ENCODE results near the gene CTXN1.

GRCh38 chr19:7883105-7883504 is 42.8 kb downstream of the CTXN1 start:
- TF ChIP-seq CTCF (conservative IDR thresholded peaks at IDR 0.05; ENCODE audit: low read length) (no peak), EZH2phosphoT487 (IDR thresholded peaks at IDR 0.05; ENCODE audit: borderline replicate concordance, low read depth, low read length) (no peak)

Measured in OCI-LY7 (cell line).